BE2C (cell line): ENCODE measurements around the gene RNF213.

Experiments
- DNase-seq: peaks from one replicate; pipeline ENCODE4 v3.0.0-alpha.2; 2020
- H3K27me3 ChIP-seq: fragments of 250-450 bp; sonication (Bioruptor Pico); 2 replicates; pipeline ENCODE4 v1.5.1; 2020; ENCODE audit warnings: mild to moderate bottlenecking
- H3K36me3 ChIP-seq: fragments of 250-450 bp; sonication (Bioruptor Pico); 2 replicates; pipeline ENCODE4 v1.5.1; 2020; ENCODE audit warnings: mild to moderate bottlenecking
- H3K4me1 ChIP-seq: fragments of 250-450 bp; sonication (Bioruptor Pico); 2 replicates; pipeline ENCODE4 v1.5.1; 2020
- H3K4me3 ChIP-seq: 2 replicates; pipeline ENCODE4 v1.5.1; 2011; ENCODE audit warnings: low read depth, low read length
- H3K9me3 ChIP-seq: fragments of 250-450 bp; sonication (Bioruptor Pico); 2 replicates; pipeline ENCODE4 v1.5.1; 2020
- CTCF ChIP-seq: IDR thresholded peaks from 2 replicates; pipeline ENCODE4 v1.5.1; 2012; ENCODE audit warnings: mild to moderate bottlenecking, low read depth, low read length

Gene RNF213

GRCh38 chr17:80387071-80387470, 126.4 kb downstream of the RNF213 start:
- Histone ChIP-seq H3K4me3 (no peak overlapping the region), H3K9me3 (no peaks in the 10 kb centered on the region), H3K4me1 (peaks cover 11% of the 10 kb centered on the region), H3K27me3 (no peaks in the 10 kb centered on the region), H3K36me3 (peaks cover 8% of the 10 kb centered on the region)
- DNase-seq: no peak
- TF ChIP-seq CTCF: no peak

DNA sequence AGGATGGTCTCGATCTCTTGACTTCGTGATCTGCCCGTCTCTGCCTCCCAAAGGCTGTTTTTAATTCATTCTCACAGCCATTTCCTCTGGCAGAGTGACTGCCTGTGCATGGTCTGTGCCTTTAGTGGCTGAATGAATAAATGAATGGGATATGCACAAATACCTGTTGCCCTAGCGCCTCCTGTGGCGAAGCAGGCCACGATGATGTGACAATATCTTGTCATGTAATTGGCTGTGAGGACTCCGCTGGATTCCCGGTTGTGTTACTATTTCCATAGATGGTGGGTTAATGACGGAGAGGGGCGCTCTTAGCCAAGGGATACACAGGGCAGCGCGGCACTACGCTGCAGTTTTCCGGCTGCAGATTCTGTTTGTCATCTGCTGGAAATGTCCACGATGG, 127.5 kb downstream of the RNF213 start:
- Histone ChIP-seq H3K9me3 (no peaks in the 10 kb centered on the region), H3K4me1 (peaks cover 11% of the 10 kb centered on the region), H3K4me3 (no peak overlapping the region), H3K36me3 (peaks cover 9% of the 10 kb centered on the region), H3K27me3 (no peaks in the 10 kb centered on the region)
- no peak for DNase-seq
- peak; percentile 15; the same call in 1 of the 2 replicates for TF ChIP-seq CTCF

- Histone ChIP-seq H3K4me1 (peaks cover 11% of the 10 kb centered on the region), H3K27me3 (no peaks in the 10 kb centered on the region), H3K4me3 (no peak overlapping the region), H3K36me3 (peaks cover 9% of the 10 kb centered on the region), H3K9me3 (no peaks in the 10 kb centered on the region)
- no peak for TF ChIP-seq CTCF
- no peak for DNase-seq
Observed at GRCh38 chr17:80388601-80389000, 127.9 kb downstream of the RNF213 start.

DNA sequence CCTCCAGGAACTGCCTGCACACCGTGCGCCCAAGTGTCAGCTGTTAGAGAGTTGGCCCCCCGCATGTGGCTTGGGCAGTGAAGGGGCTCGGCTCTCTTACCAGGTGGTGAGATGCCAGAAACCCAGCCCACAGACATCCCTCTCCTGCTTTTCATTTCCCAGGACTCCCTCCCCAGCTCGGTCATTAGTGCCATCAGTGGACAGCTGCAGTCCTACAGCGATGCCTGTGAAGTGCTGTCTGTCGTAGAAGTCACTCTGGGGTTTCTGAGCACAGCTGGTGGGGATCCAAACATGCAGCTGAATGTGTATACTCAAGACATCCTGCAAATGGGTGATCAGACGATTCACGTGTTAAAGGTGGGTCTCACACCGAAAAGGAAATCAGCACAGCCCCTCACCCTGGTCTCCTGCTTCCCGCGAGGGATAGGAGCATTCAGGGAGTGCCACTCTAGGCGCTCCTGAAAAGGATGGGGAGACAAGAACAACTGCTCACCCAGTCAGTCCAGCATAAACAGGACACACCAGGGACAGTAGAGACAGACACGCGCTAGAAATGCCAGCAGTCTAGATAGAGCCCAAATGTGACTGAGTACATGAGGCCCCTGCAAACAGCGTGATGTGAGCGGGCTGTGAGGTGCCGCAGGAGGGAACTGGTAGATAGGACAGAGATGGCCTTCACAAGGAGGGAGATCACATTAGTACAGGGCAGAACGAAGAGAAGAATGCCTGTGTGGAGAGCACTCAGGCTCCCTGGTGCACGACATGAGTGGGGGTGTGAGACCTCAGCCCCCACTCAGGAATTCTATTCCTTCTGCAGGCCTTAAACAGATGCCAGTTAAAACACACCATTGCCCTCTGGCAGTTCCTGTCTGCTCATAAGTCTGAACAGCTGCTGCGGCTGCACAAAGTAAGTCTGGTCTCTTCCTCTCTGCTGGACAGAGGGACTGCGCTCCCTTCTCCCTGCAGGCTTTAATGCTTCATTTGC, 128.7 kb downstream of the RNF213 start:
- DNase-seq: peak; percentile 58
- Histone ChIP-seq H3K9me3 (no peaks in the 10 kb centered on the region), H3K4me3 (no peak overlapping the region), H3K27me3 (no peaks in the 10 kb centered on the region), H3K4me1 (peaks cover 11% of the 10 kb centered on the region), H3K36me3 (peaks cover 9% of the 10 kb centered on the region)
- TF ChIP-seq CTCF: no peak

DNA sequence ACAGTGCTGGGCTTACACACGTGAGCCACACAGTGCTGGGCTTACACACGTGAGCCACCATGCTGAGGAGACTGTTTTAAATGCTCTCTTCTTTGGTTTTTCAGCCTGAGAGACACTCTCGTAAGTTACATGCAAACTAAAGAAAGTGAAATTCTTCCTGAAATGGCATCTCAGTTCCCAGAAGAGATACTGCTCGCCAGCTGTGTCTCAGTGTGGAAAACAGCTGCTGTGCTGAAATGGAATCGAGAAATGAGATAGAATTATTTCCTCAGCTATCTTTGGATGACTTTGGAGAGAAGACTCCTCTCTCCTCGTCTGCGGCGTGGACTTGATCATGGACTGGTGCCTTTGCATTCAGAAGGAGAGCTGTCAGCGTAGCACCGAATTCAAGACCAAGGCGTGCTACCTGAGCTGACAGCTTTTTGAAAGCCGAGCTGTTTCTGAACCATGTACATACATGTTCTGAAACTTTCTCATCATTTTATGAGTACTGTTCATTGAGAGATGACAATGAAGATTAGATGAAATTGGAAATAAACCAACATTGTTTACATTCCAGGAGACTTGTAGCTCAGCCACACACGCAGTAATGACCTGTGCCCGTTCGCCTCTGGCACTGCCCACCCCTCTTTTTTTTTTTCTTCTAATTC, 132.7 kb downstream of the RNF213 start:
- Histone ChIP-seq H3K36me3 (peaks cover 9% of the 10 kb centered on the region), H3K9me3 (no peaks in the 10 kb centered on the region), H3K4me1 (peaks cover 11% of the 10 kb centered on the region), H3K4me3 (no peak overlapping the region), H3K27me3 (no peaks in the 10 kb centered on the region)
- no peak for TF ChIP-seq CTCF
- no peak for DNase-seq

GRCh38 chr17:80393961-80394360, 133.3 kb downstream of the RNF213 start:
- Histone ChIP-seq H3K27me3 (no peaks in the 10 kb centered on the region), H3K36me3 (peaks cover 8% of the 10 kb centered on the region), H3K4me3 (no peak overlapping the region), H3K9me3 (no peaks in the 10 kb centered on the region), H3K4me1 (peaks cover 11% of the 10 kb centered on the region)
- TF ChIP-seq CTCF: no peak
- no peak for DNase-seq
